GM12878 (cell line): Measurements from ENCODE around the gene CZIB. TPM values are rescaled to one million over a fixed set of nuclear protein-coding genes. Genes with fewer than 3 reads are reported as not detected.
"Not testable (repeated sequence)": the region's sequence is repeated elsewhere in the genome, so short reads cannot be mapped to it uniquely, and the experiment has no call there.

Source experiments
- ATAC-seq: fragments of 200-7000 bp; cut with Tn5 transposase; 3 replicates; pipeline ENCODE4 v1.9.1; 2020; ENCODE audit warnings: mild to moderate bottlenecking, moderate library complexity
- BruUV-seq: library from RNA; stranded (reverse); fragments of 400-500 nt; replicated peaks from 2 replicates; lab custom pipeline; 2021; lab: Mats Ljungman, UMichigan
- CTCF ChIA-PET: fragments of 300-600 bp; sonication (Branson Sonifier 250); formaldehyde crosslinking; extraction: SDS; loops from one replicate; lab custom pipeline; 2021; ENCODE audit warnings: inconsistent platforms; lab: Yijun Ruan, JAX
- POLR2A ChIA-PET: fragments of 350-600 bp; formaldehyde crosslinking; extraction: SDS; loops from one replicate; lab custom pipeline; 2021; ENCODE audit warnings: inconsistent platforms; lab: Charles Lee
- RAD21 ChIA-PET: fragments of 300-600 bp; sonication (Branson Sonifier 250); formaldehyde crosslinking; loops from one replicate; lab custom pipeline; 2023; ENCODE audit warnings: antibody characterized with exemption; ENCODE audit not compliant: unreplicated experiment; lab: Charles Lee
- SMC1A ChIA-PET: fragments of 300-600 bp; sonication (Branson Sonifier 250); formaldehyde crosslinking; loops from one replicate; lab custom pipeline; 2023; ENCODE audit not compliant: unreplicated experiment, uncharacterized antibody; lab: Charles Lee
- DNase-seq: peaks from one replicate; pipeline ENCODE4 v3.0.0-alpha.2; 2011; ENCODE audit warnings: low read depth, low spot score
- FAIRE-seq: peaks from 3 replicates; lab custom pipeline; 2011; peaks lifted over from hg19 to GRCh38; lab: Jason Lieb, UNC
- H2AFZ ChIP-seq: 2 replicates; pipeline ENCODE4 v1.6.0; 2011; ENCODE audit warnings: low read depth, low read length, control low read depth; ENCODE audit not compliant: control insufficient read depth
- H3K27ac ChIP-seq: 2 replicates; pipeline ENCODE4 v1.5.1; 2011; ENCODE audit warnings: control low read depth; ENCODE audit not compliant: control insufficient read depth, insufficient read depth
- H3K27me3 ChIP-seq, 2 experiments: replicated peaks in 1 of 2; 2 replicates each; pipeline versions ENCODE4 v1.6.0 to v1.6.1; 2011; ENCODE audit warnings: low read length in 1 of 2; ENCODE audit not compliant: control insufficient read depth in 2 of 2, insufficient read depth in 2 of 2
- H3K36me3 ChIP-seq, 2 experiments: 2 replicates each; pipeline ENCODE4 v1.5.1; 2011; ENCODE audit warnings: low read length in 1 of 2; ENCODE audit not compliant: control insufficient read depth in 2 of 2, insufficient read depth in 2 of 2
- H3K4me1 ChIP-seq: 2 replicates; pipeline ENCODE4 v1.6.1; 2011; ENCODE audit warnings: mild to moderate bottlenecking, low read length, moderate library complexity, mixed read lengths; ENCODE audit not compliant: control insufficient read depth, insufficient read depth
- H3K4me2 ChIP-seq: 2 replicates; pipeline ENCODE4 v1.6.0; 2011; ENCODE audit warnings: control low read depth; ENCODE audit not compliant: control insufficient read depth, insufficient read depth
- H3K4me3 ChIP-seq: fragments of 200-600 bp; sonication (generic); 2 replicates; pipeline ENCODE4 v1.5.1; 2016
- H3K79me2 ChIP-seq: 2 replicates; pipeline ENCODE4 v1.6.0; 2011; ENCODE audit warnings: low read length; ENCODE audit not compliant: control insufficient read depth, insufficient read depth
- H3K9ac ChIP-seq: 2 replicates; pipeline ENCODE4 v1.8.0; 2011; ENCODE audit warnings: low read length, control low read depth, mixed read lengths; ENCODE audit not compliant: control insufficient read depth, insufficient read depth
- H3K9me3 ChIP-seq: replicated peaks from 3 replicates; pipeline ENCODE4 v1.5.1; 2011; ENCODE audit warnings: mild to moderate bottlenecking, low read length; ENCODE audit not compliant: control insufficient read depth, insufficient read depth
- H4K20me1 ChIP-seq: 2 replicates; pipeline ENCODE4 v1.6.0; 2011; ENCODE audit not compliant: control insufficient read depth, insufficient read depth
- ATF3 ChIP-seq: IDR thresholded peaks from 2 replicates; pipeline ENCODE4 v1.6.1; 2011; ENCODE audit warnings: low read depth, mild to moderate bottlenecking, low read length, moderate library complexity, borderline replicate concordance; ENCODE audit errors: extremely low read depth
- IRF3 ChIP-seq: fragments of 450-650 bp; IDR thresholded peaks from 2 replicates; pipeline ENCODE4 v1.6.1; 2014; ENCODE audit warnings: mild to moderate bottlenecking
- SMARCA5 ChIP-seq: fragments of 450-650 bp; IDR thresholded peaks from 2 replicates; pipeline ENCODE4 v1.6.1; 2017; ENCODE audit warnings: mild to moderate bottlenecking
- TARDBP ChIP-seq: IDR thresholded peaks from 2 replicates; pipeline ENCODE4 v1.6.1; 2016; ENCODE audit warnings: borderline replicate concordance
- ZBTB33 ChIP-seq: fragments of 450-650 bp; IDR thresholded peaks from 2 replicates; pipeline ENCODE4 v1.6.1; 2017; ENCODE audit warnings: mild to moderate bottlenecking
- WGBS: methylation state at CpG from one replicate; pipeline ENCODE4 v1.1.6; 2016; ENCODE audit warnings: low lambda C conversion rate; ENCODE audit not compliant: insufficient replicate concordance, insufficient coverage; ENCODE audit errors: missing lambda C conversion rate; 5-methylcytosine and 5-hydroxymethylcytosine counted together
- in situ Hi-C: fragments of 300-500 bp; cut with MboI; formaldehyde crosslinking; loops from 9 replicates; pipeline ENCODE4 v1.14.3; 2018; ENCODE audit warnings: mixed read lengths
- intact Hi-C: fragments of 100-400 bp; cut with micrococcal nuclease; formaldehyde crosslinking; loops from one replicate; pipeline ENCODE4 v1.14.2; 2022; ENCODE audit not compliant: unreplicated experiment
- polyA plus RNA-seq, 11 experiments: library from polyadenylated mRNA; depleted of rRNA in 4 of 11; unstranded in 6 of 11; stranded (reverse) in 5 of 11; fragments of >200 nt; fragmentation: Nextera tagmentation in 4 of 11; fragmentation: Illumina TruSeq in 1 of 11; extraction: Ambion mirVana in 4 of 11; extraction: Trizol in 1 of 11; gene quantifications; 1 replicate in 1 of 11; 2 replicates in 10 of 11; pipeline versions ENCODE4 v1.2.1 to v1.2.3, GENCODE V29; 2011 to 2016; ENCODE audit warnings: inconsistent platforms in 2 of 11, missing spikeins in 2 of 11, low read depth in 1 of 11
- total RNA-seq, 4 experiments: library from RNA; depleted of rRNA in 3 of 4; stranded (reverse); fragments of >200 nt in 3 of 4; fragmentation: Illumina TruSeq in 1 of 4; extraction: Trizol in 1 of 4; gene quantifications; 2 replicates each; pipeline versions ENCODE4 v1.2.1 to v1.2.3, GENCODE V29; 2013 to 2021
- TF ChIP-seq, protein P1 (sequence below): fragments of 450-650 bp; IDR thresholded peaks from 2 replicates; pipeline ENCODE4 v1.6.1; 2017; ENCODE audit warnings: low read depth, mild to moderate bottlenecking, moderate library complexity

Gene CZIB
- total and polyA plus RNA-seq, 10 of the 15 experiments (the other 5 are each of a cell fraction or from before 2014, with no cell fraction given): 36.1 to 68.3 (median 50.4) TPM

- H3K36me3 ChIP-seq: no peaks in the 10 kb centered on the region
- RAD21 ChIA-PET: no interaction called here
- no peak for FAIRE-seq
Measured at GRCh38 chr1:53186533-53186932, 33.9 kb downstream of the CZIB start.

DNA sequence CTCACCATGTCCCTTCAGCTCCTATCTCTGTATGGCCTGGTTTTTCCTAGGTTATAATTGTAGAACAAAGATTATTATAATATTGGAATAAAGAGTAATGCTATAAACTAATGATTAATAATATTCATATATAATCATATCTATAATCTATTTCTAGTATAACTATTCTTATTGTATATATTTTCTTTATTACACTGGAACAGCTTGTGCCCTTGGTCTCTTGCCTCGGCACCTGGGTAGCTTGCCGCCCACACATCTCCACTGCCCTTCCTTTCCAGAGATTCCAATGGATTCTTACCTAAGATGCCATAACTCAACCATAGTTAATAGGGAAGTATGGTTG lies 34.5 kb downstream of the CZIB start:
- FAIRE-seq, BruUV-seq, H2AFZ ChIP-seq, H3K4me3 ChIP-seq, H3K27me3 ChIP-seq, DNase-seq, ATAC-seq, H3K79me2 ChIP-seq, H3K9me3 ChIP-seq, POLR2A ChIA-PET, H4K20me1 ChIP-seq, H3K27ac ChIP-seq, intact Hi-C loops, H3K4me2 ChIP-seq, H3K36me3 ChIP-seq, H3K4me1 ChIP-seq, H3K9ac ChIP-seq: not testable (repeated sequence)
- RAD21 ChIA-PET: interaction anchor here (1.0 kb wide), 1 partner anchor 9 kb away, joined by 5 read pairs; no protein-coding TSS in a partner anchor
- in situ Hi-C loops: loop anchor here (5.0 to 25.0 kb wide), 2 partner anchors 274 to 484 kb away; partner anchors contain the start of gene ECHDC2
- WGBS: 0% methylated on average over 2 of the region's 2 CpGs
- SMC1A ChIA-PET: interaction anchor here (1.1 to 1.4 kb wide), 2 partner anchors 204 to 344 kb away, joined by 3 read pairs; partner anchors contain the start of gene ZYG11A
- CTCF ChIA-PET: interaction anchor here (1.0 to 2.0 kb wide), 8 partner anchors 9 to 280 kb away, joined by 3 to 8 read pairs (median 4); partner anchors contain the start of gene ECHDC2

More at GRCh38 chr1:53186533-53186932, 33.9 kb downstream of the CZIB start:
- in situ Hi-C loops: loop anchor here (5.0 to 25.0 kb wide), 2 partner anchors 274 to 484 kb away; partner anchors contain the start of gene ECHDC2
- WGBS: 22% methylated on average over 3 of the region's 3 CpGs
- POLR2A ChIA-PET: interaction anchor here (0.6 kb wide), 1 partner anchor 26 kb away, joined by 4 read pairs; no protein-coding TSS in a partner anchor
- Histone ChIP-seq H3K9me3 (no peaks in the 10 kb centered on the region; the same call in 2 of the 3 replicates), H3K4me3 (no peak overlapping the region), H4K20me1 (no peaks in the 10 kb centered on the region), H3K27ac (no peak overlapping the region), H3K27me3 (no peaks in the 10 kb centered on the region; a peak in 2 of 4 replicates), H2AFZ (no peak overlapping the region), H3K79me2 (no peaks in the 10 kb centered on the region), H3K4me2 (no peak overlapping the region), H3K4me1 (no peaks in the 10 kb centered on the region), H3K9ac (no peak overlapping the region)
- no peak for DNase-seq
- TF ChIP-seq ATF3 (no peak), ZBTB33 (no peak), TARDBP (no peak), SMARCA5 (no peak), IRF3 (no peak)
- TF ChIP-seq, protein P1, sequence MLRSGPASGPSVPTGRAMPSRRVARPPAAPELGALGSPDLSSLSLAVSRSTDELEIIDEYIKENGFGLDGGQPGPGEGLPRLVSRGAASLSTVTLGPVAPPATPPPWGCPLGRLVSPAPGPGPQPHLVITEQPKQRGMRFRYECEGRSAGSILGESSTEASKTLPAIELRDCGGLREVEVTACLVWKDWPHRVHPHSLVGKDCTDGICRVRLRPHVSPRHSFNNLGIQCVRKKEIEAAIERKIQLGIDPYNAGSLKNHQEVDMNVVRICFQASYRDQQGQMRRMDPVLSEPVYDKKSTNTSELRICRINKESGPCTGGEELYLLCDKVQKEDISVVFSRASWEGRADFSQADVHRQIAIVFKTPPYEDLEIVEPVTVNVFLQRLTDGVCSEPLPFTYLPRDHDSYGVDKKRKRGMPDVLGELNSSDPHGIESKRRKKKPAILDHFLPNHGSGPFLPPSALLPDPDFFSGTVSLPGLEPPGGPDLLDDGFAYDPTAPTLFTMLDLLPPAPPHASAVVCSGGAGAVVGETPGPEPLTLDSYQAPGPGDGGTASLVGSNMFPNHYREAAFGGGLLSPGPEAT: no peak
- BruUV-seq: no TSS peak
- ATAC-seq: no peak
- intact Hi-C loops: no loop called here
- SMC1A ChIA-PET: interaction anchor here (1.0 to 1.4 kb wide), 3 partner anchors 15 to 344 kb away, joined by 3 read pairs; partner anchors contain the start of gene ZYG11A
- CTCF ChIA-PET: interaction anchor here (0.9 to 2.0 kb wide), 8 partner anchors 9 to 265 kb away, joined by 3 to 8 read pairs (median 4); partner anchors contain the start of gene ECHDC2
